Stimulated activated CD8-positive, alpha-beta memory T cell treated with anti-CD3 and anti-CD28 coated beads, Interleukin-12 subunit alpha, Interleukin-12 subunit beta, amount 100 ng/mL, for 1 hour (primary cell): Measurements from ENCODE around the gene DNAJC16.
"Not testable (repeated sequence)": the region's sequence is repeated elsewhere in the genome, so short reads cannot be mapped to it uniquely, and the experiment has no call there.

Experiments used
- DNase-seq: peaks from one replicate; pipeline ENCODE4 v3.0.0-alpha.2; 2020; ENCODE audit warnings: low read depth

DNAJC16 gene

DNA sequence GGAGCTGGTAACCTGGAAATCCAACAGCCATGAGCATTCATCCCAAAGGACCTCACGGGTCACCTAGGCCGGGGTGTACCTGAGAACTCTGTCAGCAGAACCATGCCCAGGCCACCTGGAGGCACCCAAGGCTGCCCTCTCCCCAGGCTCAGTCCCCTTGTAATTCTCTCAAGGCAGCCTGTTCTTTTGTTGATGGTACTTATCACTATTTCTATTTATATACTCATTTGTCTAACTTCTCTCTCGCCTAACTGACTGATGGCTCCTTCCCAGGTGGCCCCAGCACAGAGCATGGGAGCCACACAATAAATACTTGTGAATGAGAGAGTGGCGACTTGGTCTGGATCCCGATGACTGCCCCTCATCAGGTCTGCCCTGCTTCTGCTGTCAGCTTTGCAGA, 19.4 kb upstream of the DNAJC16 start:
- DNase-seq, result no peak

DNA sequence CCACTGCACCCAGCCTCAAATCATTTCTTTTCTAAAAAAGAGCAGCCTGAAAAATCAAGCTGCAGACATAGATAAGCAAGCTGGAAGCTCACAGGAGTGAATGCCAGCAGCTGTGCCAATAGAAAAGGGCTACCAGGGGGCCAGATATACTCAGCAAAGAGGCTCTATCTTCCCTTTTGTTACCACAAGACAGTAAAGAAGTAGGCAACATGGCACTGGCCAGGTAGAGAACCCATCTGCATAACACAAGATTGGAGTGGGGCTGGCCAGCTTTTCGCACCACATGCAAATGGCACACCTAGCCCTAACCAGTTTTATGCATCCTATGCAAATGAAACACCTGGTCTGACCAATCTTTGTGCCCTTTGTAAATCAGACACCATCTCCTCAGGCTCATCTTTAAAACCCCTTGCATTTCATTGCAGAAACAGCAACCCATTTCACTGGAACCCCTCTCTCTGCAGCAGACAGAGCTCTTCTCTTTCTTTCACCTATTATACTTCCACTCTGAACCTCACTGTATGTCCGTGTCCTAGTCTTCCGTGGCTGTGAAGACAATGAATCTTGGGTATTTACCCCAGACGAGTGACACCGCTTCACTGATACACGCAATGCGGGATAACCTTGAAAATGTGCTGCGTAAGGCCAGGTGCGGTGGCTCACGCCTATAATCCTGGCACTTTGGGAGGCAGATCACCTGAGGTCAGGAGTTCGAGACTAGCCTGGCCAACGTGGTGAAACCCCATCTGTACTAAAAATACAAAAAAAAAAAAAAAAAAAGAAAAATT, 17.8 kb upstream of the DNAJC16 start:
- no peak for DNase-seq

DNA sequence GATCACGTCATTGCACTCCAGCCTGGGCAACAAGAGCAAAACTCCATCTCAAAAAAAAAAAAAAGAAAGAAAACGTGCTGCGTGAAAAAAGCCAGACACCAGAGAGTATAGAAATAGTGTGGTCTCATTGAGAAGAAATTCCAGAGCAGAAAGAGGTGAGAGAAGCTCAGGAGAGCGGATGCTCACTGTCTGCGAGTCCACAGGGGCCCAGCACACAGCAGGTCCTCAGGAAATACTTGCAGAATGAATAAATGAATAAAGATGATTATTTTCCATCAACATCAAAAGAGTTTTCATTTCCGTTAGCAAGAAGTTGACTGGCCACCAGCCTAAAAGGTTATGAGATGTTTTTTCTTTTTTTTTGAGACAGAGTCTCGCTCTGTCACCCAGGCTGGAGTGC, 17.1 kb upstream of the DNAJC16 start:
- no peak for DNase-seq

- no peak for DNase-seq
Observed at GRCh38 chr1:15510611-15511405, 15.8 kb upstream of the DNAJC16 start.

DNA sequence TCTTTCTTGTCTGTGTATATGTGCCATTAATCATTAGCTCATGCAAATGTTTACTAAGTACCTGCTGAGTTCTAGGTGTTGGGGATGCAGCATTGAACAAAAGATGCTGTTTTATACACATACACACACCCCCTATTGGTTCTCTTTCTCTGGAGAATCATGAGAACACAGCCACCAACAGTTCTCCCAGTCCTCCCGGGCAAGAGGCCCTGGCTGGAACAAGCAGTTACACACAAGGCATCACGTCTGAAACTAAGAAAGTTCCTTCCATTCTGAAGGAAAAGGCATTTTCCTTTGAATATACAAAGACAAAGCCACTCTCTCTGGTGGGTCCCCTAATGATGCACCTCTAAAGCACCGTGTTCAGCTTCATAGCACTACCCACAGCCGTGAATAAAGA, 13.5 kb upstream of the DNAJC16 start:
- DNase-seq, result no peak

DNA sequence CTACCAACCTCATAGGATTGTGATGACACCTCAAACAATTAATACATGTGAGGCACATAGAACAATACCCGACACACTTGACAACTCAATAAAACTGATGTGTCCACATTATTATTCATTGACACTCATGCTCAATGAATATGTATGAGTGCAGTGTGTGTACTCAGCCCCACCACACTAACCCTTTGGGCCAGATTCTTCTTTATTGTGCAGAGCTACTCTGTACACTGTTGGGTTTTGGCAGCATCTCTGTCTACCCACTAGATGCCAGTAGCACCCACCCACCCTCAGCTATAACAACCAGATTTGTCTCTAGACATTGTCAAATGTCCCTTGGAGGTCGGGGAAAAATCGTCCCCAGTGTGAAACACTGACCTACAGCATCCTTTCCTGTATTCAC, 12.7 kb upstream of the DNAJC16 start:
- no peak for DNase-seq

DNA sequence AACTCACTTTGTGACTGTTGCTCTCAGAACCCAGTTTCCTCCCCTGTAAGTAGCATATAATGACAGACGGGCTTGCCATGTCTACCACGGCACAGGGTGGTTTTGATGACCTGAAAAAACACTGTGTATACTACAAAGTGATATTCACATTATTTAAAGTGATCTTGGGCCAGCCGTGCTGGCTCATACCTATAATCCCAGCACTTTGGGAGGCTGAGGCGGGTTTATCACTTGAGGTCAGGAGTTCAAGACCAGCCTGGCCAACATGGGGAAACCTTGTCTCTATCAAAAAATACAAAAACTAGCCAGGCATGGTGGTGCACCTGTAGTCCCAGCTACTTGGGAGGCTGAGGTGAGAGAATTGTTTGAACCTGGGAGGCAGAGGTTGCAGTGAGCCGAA, 12.1 kb upstream of the DNAJC16 start:
- DNase-seq, result not testable (repeated sequence)

- no peak for DNase-seq
Observed at GRCh38 chr1:15515022-15515663, 11.5 kb upstream of the DNAJC16 start.

- no peak for DNase-seq
Observed at GRCh38 chr1:15519625-15520024, 7.0 kb upstream of the DNAJC16 start.

DNA sequence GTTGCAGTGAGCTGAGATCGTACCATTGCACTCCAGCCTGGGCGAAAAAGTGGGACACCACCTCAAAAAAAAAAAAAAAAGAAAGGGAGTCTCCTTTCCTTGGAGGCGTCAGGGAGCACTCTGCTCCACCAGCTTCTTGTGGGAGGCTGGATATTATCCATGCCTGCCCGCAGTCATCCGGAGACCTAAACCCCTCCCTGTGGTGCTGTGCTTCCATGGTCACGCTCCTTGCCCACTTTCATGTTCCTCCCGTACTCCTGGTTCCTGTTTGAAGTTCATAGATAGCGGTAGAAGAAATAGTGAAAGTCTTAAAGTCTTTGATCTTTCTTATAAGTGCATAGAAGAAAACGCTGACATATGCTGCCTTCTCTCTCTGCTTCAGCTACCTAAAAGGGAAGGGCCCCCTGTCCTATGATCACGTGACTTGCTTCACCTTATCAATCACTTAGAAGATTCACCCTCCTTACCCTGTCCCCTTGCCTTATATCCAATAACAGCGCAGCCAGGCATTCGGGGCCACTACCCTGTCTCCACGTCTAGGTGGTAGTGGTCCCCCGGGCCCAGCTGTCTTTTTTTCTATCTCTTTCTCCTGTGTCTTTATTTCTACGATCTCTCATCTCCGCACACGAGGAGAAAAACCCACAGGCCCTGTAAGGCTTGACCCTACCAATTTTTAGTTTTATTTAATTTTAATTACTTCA, 5.3 kb upstream of the DNAJC16 start:
- not testable (repeated sequence) for DNase-seq

DNA sequence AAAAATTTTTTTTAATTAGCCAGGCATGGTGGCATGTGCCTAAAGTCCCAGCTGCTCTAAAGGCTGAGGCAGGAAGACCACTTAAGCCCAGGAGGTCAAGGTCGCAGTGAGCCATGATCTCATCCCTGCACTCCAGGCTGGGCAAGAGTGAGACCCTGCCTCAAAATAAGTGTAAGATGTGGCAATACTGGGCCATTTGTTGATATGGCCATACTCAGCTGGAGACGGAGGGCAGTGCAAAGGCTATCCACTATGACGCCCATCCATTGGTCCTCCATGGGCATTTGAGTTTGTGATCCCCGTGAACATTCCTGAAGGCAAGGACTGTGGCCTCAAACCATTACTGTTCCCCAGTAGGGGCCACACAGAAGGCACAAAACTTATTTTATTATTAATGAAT, 4.1 kb upstream of the DNAJC16 start:
- no peak for DNase-seq

DNA sequence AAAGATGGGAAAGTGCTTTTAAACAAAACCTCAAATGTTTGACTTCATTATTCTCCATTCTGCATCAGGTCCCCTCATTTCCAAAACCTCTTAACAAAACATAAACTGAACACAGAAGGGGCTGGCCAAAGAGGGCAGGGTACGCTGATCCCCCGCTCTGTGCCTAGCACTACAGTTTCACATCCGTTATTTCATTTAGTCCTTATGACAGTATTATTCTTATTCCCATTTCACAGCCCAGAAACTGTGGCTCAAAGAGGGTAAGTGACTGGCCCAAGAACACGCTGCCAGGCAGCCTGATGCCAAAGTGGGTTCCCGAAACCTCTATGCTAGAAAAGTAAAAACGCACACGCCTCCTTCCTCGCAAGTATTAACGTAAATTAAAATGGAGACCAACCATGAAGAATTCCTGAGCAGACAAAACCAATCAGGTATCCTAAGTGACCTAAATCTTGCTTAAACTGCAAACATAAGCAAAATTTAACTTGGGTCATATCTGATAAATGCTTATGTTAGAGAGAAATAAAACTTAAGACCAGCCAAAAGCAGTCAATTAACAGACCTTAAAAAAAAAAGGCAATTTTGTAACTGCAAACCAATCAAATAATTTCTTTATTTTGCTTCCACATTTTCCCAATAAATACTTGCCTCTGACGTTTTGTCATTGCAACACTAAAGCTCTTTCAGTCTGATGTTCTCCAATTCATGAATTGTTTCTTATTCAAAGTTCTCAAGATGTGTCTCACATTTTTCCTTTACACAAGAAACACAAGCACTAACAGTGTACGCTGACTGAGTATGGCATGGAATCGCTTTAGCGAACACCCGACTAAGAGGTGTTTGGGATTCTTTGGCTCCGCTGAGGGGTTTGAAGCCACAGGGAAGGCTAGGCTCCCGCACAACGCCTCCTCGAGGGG, 3.3 kb upstream of the DNAJC16 start:
- DNase-seq, result no peak

GRCh38 chr1:15524021-15524282, 2.7 kb upstream of the DNAJC16 start, which contains the start of gene CASP9:
Gene CASP9 (minus strand): TSS chr1:15524215. CDS start chr1:15524200, 15 bp downstream.
- DNase-seq, result no peak

DNA sequence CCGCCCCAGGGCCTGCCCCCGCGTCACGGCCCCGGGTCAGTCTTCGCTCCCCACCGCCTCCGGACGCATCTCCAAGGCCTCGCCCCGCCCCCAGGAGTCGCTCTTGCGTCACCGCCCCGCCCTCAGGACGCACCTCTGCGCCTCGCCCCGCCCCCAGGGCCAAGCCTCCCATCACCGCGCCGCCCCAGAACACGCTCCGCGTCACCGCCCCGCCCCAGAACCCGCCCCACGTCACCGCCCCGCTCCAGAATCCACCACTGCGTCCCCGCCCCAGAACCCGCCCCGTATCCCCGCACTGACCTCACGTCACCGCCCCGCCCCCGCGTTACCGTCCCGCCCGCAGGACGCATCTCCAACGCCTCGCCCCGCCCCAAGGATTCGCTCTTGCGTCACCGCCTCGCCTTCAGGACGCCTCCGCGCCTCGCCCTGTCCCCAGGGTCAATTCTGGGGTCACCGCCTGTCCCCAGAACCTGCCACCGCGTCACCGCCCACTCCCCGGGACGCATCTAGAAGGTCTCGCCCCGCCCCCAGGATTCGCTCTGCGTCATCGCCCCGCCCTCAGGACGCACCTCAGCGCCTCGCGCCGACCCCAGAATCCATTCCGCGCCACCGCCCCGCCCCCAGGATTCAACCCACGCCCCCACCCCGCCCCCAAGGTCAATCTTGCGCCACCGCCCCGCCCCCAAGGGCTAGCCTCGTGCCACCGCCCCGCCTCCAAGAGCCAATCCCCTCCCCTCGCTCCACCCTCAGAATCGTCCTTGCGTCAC, 2.2 kb upstream of the DNAJC16 start:
- peak; percentile 100 for DNase-seq

DNA sequence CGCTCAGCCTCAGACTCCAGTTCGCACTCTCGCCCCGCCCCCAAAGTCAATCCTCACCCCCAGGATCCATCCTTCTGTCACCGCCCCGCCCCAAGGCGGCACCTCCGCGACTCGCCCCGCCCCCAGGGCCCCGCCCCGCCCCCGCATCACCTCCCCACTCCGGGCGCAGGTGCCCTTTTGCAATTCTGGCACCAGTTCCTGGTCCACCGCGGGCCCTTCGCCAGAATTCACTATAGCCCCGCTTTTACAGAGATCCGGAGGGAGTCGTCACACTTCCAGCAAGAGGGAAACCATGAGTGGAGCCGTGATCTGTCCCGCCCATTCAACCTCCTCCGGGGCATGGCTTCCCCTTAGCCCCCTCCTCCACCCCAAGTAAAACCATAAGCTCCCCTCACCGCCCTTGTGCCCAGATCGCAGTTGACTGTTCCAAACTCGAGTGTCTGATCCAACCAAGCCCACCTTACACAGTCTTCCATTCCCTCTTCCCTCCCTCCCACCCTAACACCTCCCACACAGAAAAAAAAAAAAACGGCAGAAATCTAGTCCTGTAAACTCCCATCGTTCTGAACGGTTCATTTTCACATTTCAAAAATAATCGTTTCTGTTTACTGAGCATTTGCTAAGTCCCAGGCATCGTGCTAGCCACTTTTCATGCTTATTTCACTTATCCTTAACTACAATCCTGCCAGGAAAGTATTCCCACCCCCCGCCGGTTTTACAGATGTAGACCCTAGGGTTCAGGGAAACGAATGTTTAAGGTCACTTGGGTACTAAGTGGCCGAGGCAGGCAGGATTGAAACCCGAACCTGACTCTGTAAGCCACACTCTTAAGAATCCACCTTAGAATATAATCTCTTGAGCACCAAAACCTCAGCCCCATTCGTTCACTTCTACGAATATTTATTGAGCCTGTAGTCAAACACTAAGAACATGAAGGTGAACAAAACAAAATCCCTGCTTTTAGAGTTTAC, 1.3 kb upstream of the DNAJC16 start:
- DNase-seq, result no peak

DNA sequence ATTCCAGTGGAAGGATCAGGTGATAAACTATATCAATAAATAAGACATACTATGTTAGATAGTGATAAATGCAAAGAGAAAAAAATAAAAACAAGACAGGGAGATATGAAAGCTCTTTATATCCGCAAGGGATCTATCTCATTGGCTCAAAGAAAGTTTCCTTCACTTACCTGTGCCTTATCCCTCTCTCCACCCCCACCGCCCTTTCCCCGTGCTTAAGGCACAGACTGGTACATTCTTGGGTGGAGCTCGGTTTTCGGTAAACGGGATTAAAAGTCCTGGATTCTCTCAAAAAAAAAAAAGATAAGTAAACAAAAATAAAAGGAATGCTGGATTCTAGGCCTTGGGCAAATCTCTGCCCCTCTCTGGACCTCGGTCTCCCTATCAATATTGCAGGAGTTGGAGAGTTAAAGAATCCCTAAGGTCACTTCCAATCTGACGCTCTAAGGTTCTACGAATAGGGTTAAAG, 593 bp upstream of the DNAJC16 start:
- DNase-seq, result no peak

DNA sequence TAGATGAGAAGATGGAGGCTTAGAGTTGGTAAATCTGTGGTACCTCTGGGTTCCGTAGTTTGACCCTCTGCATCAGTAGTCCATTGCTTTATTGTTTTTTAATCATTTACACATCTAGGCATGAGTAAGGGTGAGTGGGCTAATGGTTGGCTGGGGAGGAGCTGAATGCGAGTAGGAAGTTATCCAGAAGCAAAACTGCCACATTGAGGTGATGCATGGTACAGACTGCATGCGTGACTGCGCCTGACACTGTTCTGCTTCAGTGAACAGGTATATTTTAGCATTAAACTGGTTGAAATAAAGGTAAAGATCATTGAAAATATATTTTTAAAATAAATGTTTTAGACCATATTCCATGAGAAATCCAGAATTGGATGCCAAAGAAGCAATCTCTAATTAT, 4.4 kb downstream of the DNAJC16 start:
- no peak for DNase-seq

- DNase-seq, result no peak
Observed at GRCh38 chr1:15531682-15532081, 5.0 kb downstream of the DNAJC16 start.

DNA sequence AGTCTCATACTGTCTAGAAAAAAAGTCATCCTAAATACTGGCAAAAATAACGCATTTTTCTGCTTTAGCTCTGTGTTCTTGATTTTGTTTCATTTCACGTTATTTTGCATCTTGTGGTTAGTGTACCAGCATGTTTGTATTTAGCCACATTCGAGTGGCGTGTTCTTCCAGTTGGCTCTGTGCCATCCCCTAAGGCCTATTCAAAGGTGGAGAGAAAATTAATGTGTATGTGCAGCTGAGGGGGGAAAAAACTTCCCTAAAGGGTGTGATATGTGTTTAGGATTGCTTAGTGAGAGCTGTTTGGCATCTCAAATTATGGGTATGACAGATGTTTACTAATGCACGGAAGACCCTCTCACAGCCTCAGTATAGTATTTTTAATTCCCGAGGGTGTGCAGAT, 12.1 kb downstream of the DNAJC16 start:
- DNase-seq, result no peak
